ENCODE measurements around the gene OSBPL10.

Gene OSBPL10

DNA sequence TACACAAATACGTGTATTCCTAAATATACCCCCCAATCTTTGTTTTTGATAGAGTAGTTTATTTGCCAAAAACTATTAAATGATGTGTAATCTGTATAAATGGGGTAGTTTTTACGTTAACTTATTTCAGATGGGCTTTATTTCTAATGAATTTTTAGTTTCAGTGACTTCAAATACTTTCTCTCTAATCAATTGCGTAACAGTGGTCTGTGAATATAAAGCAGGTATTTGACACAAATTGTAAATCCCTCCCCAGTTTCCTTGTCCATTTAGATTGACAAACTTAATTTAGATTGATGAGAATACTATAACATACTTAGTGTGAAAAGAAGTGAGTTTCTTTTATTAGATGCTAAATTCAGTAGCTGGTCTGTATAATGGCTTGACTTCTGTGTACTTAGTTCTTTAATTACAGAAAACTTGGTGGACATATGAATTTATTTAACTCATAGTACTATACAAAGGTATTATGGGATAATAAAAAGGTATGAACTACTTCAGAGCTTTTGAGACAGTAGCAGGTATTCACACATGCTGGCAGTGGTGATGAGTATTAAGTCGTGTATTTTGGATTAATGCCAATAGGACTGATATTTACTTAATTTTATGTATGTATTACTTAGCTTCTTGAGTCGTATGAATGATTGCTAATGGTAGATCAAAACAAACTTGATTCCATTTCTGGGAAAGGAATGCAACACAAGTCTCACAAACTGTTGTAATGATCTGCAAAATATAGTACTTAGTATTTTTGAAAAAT is 366.7 kb downstream of the OSBPL10 start:
- no peak for DNase-seq (ENCODE audit: low read depth)

DNA sequence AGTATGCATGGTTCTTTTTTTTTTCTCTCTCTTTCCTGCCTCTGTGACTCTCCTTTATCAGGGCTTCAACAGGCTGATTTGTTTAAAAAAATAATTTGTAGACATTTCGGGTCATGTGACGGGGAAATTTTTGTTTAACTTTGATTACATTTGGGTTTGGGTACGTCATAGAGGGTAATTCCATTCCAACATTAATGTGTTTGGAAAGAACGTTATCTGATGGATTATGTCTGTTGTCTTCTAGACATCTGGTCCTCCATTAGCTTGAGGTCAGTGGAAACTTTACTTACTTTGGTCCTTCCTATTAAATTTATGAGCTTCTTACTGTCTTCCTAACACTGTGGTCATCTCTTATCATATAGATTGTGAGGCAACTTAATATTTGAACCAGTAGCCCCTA is 367.4 kb downstream of the OSBPL10 start:
- DNase-seq (ENCODE audit: low read depth) = no peak

DNA sequence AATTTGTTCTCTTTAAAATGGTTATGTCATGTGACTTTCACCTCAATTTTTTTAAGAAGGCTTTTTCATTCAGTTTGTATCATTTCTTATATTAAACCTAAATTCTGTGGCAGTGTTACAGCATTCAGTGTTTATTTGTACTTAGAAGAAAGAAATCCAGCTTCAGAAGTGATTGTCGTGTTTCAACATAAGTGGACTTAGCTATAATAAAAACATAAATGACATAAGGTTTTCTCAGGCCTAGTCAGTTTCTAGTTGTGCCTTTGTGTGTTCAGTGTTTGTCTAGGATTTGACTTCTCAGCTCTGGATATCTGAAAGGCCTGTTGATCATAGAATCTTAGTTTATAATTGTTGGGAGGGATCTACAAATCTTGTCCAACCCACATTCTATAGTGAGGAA is 367.9 kb downstream of the OSBPL10 start:
- DNase-seq (ENCODE audit: low read depth) = no peak

All from fibroblast of the conjunctiva (primary cell).